ENCODE measurements around the gene ERGIC1. TPM values are rescaled to one million over a fixed set of nuclear protein-coding genes. Genes with fewer than 3 reads are reported as not detected.

The ERGIC1 gene
- total RNA-seq, 1 donor from 2014 or later = 184 TPM

- intact Hi-C loops (cut with DNase I) = no loop called here
- DNase-seq (ENCODE audit: low spot score in 2 of 2) = peak; percentile 72 to 95
- H3K36me3 ChIP-seq = peaks cover 0 to 9% of the 10 kb centered on the region in 2 donors
- no peaks in the 10 kb centered on the region for H3K9me3 ChIP-seq
- no peak for TF ChIP-seq CTCF (IDR thresholded peaks at IDR 0.05)
- H3K27ac ChIP-seq = peak overlapping the region; percentile 99
- H3K4me1 ChIP-seq = peaks cover 21 to 49% of the 10 kb centered on the region in 2 donors
- H3K4me3 ChIP-seq = peak overlapping the region in 1 of 2 donors; percentile 2
- no peaks in the 10 kb centered on the region for H3K27me3 ChIP-seq
Measured at GRCh38 chr5:172886974-172887501, 53.0 kb downstream of the ERGIC1 start.

- DNase-seq (ENCODE audit: low spot score in 2 of 2) = peak in 1 of 2 donors; percentile 86
- TF ChIP-seq CTCF (IDR thresholded peaks at IDR 0.05) = no peak
Measured at GRCh38 chr5:172887692-172888091, 53.6 kb downstream of the ERGIC1 start.

GRCh38 chr5:172890659-172891058 is 56.6 kb downstream of the ERGIC1 start:
- H3K9me3 ChIP-seq = no peaks in the 10 kb centered on the region
- no peak overlapping the region for H3K4me3 ChIP-seq
- no peak for TF ChIP-seq CTCF (IDR thresholded peaks at IDR 0.05)
- H3K27ac ChIP-seq = peak overlapping the region; percentile 99
- H3K4me1 ChIP-seq = peaks cover 19 to 62% of the 10 kb centered on the region in 2 donors
- no peak for DNase-seq (ENCODE audit: low spot score in 2 of 2)
- intact Hi-C loops (cut with DNase I) = no loop called here
- no peaks in the 10 kb centered on the region for H3K27me3 ChIP-seq
- H3K36me3 ChIP-seq = peaks cover 0 to 9% of the 10 kb centered on the region in 2 donors

More at GRCh38 chr5:172887692-172888091, 53.6 kb downstream of the ERGIC1 start:
- no peak overlapping the region for H3K4me3 ChIP-seq
- H3K4me1 ChIP-seq = peaks cover 21 to 54% of the 10 kb centered on the region in 2 donors
- no peaks in the 10 kb centered on the region for H3K27me3 ChIP-seq
- intact Hi-C loops (cut with DNase I) = no loop called here
- no peaks in the 10 kb centered on the region for H3K9me3 ChIP-seq
- peak overlapping the region; percentile 99 for H3K27ac ChIP-seq
- peaks cover 0 to 9% of the 10 kb centered on the region in 2 donors for H3K36me3 ChIP-seq

- Histone ChIP-seq H3K27me3 (no peaks in the 10 kb centered on the region), H3K36me3 (peaks cover 4 to 9% of the 10 kb centered on the region in 2 donors), H3K9me3 (no peaks in the 10 kb centered on the region), H3K4me3 (no peak overlapping the region), H3K27ac (peak overlapping the region; percentile 99), H3K4me1 (peaks cover 26 to 56% of the 10 kb centered on the region in 2 donors)
- intact Hi-C loops (cut with DNase I) = no loop called here
- peak; percentile 84 to 97 for DNase-seq (ENCODE audit: low spot score in 2 of 2)
- no peak for TF ChIP-seq CTCF (IDR thresholded peaks at IDR 0.05)
Measured at GRCh38 chr5:172891716-172892421, 57.8 kb downstream of the ERGIC1 start.

GRCh38 chr5:172892713-172893112 is 58.7 kb downstream of the ERGIC1 start:
- Histone ChIP-seq H3K36me3 (peaks cover 4 to 9% of the 10 kb centered on the region in 2 donors), H3K4me1 (peaks cover 28 to 55% of the 10 kb centered on the region in 2 donors)

More at GRCh38 chr5:172892713-172893112, 58.7 kb downstream of the ERGIC1 start:
- intact Hi-C loops (cut with DNase I) = no loop called here
- Histone ChIP-seq H3K27ac (peak overlapping the region; percentile 99), H3K4me3 (no peak overlapping the region), H3K27me3 (no peaks in the 10 kb centered on the region), H3K9me3 (no peaks in the 10 kb centered on the region)
- DNase-seq (ENCODE audit: low spot score in 2 of 2) = no peak
- TF ChIP-seq CTCF (IDR thresholded peaks at IDR 0.05) = no peak
